Measurements from ENCODE around the gene REPIN1. TPM values are rescaled to one million over a fixed set of nuclear protein-coding genes. Genes with fewer than 3 reads are reported as not detected.

REPIN1 gene
- total and polyA plus RNA-seq, 10 donors: 47.9 to 126 (median 111) TPM

DNA sequence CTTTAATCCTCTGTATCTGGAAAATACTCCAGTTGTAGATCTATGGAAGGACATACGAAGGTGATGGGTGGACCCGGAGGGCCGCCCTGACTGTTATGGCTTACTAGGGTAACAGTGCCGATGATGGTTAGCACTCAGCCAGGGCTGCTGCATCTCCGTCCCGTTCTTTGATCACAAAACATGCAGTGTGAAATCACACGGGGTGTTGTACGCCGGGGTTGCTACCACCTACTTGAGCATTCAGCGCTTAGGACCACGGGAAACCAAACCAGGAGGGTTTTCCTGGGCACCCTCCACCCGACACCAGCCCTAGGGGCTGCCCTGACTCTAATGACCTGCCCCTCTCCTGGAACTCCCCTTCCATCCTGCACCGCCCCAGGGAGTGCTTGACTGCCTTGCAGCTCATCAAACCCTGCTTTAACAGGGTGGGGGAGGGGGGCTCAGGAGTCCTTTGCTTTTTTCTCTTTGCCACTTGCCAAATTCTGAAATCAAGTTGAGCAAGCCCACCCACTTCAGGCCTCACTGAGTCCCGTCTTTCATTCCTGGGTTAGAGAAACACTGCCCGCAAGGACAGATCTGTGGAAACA lies 30.9 kb downstream of the REPIN1 start:
- peaks cover 0 to 43% (median 20%) of the 10 kb centered on the region in 6 donors for H3K36me3 ChIP-seq
- no peaks in the 10 kb centered on the region for H3K27me3 ChIP-seq (replicated peaks in 1 of 7)
- no peak overlapping the region for H3K27ac ChIP-seq
- DNase-seq: no peak
- no peaks in the 10 kb centered on the region for H3K9me3 ChIP-seq
- intact Hi-C loops (cut with DNase I; ENCODE audit: low total_unique reads): no loop called here
- 83 to 89% (median 87%) methylated on average over 15 of the region's 15 CpGs for WGBS, 5 donors
- H3K4me1 ChIP-seq: peaks cover 7 to 26% (median 16%) of the 10 kb centered on the region in 6 donors
- no peak overlapping the region for H3K4me3 ChIP-seq
- TF ChIP-seq POLR2AphosphoS5 (IDR thresholded peaks at IDR 0.05) (no peak), POLR2A (IDR thresholded peaks at IDR 0.05) (no peak)
- TF ChIP-seq, protein P1, sequence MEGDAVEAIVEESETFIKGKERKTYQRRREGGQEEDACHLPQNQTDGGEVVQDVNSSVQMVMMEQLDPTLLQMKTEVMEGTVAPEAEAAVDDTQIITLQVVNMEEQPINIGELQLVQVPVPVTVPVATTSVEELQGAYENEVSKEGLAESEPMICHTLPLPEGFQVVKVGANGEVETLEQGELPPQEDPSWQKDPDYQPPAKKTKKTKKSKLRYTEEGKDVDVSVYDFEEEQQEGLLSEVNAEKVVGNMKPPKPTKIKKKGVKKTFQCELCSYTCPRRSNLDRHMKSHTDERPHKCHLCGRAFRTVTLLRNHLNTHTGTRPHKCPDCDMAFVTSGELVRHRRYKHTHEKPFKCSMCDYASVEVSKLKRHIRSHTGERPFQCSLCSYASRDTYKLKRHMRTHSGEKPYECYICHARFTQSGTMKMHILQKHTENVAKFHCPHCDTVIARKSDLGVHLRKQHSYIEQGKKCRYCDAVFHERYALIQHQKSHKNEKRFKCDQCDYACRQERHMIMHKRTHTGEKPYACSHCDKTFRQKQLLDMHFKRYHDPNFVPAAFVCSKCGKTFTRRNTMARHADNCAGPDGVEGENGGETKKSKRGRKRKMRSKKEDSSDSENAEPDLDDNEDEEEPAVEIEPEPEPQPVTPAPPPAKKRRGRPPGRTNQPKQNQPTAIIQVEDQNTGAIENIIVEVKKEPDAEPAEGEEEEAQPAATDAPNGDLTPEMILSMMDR (IDR thresholded peaks at IDR 0.05 in 8 of 11, conservative IDR thresholded peaks at IDR 0.05 in 3 of 11): no peak

DNA sequence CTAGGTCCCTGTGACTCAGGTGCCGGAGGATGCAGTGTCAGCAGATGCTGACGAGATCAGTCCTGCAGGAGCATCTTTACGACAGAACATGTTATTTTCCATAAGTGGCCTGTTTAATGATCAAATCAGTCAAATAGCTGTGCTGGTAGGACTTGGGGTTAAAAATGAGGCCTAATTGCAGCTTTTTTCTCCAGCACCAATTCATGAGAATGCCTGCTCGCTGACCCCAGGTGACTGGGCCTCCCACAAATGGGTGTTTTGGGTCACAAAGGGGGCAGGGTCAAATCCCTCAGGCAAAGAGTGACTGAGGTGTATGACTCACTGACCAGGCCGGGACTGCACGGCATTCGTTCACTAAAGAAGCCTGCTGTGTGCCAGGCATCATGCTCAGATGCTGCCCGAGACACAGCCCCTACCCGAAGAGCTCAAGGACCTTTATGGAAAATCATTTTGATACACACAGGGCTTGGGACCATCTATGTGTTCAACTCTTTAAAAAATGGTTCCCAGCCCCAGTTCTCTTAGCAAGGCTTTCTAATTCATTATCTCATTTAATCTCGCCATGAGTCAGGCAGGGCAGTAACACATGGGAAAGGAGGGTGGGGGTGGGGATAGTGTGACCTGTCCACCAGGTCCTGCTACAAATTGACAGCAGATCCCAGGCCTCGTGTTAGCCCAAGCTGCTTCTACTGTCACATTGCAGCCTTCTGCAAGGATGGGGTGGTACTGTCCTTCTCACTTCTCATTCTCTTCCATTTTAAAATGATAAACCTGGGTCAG lies 31.6 kb downstream of the REPIN1 start:
- TF ChIP-seq, protein P1 (IDR thresholded peaks at IDR 0.05 in 8 of 11, conservative IDR thresholded peaks at IDR 0.05 in 3 of 11): no peak
- TF ChIP-seq POLR2A (IDR thresholded peaks at IDR 0.05) (no peak), POLR2AphosphoS5 (IDR thresholded peaks at IDR 0.05) (no peak)
- Histone ChIP-seq H3K36me3 (peaks cover 0 to 43% (median 20%) of the 10 kb centered on the region in 6 donors), H3K27ac (no peak overlapping the region), H3K27me3 (replicated peaks in 1 of 7) (no peaks in the 10 kb centered on the region), H3K9me3 (no peaks in the 10 kb centered on the region), H3K4me3 (no peak overlapping the region), H3K4me1 (peaks cover 7 to 32% (median 20%) of the 10 kb centered on the region in 6 donors)
- intact Hi-C loops (cut with DNase I; ENCODE audit: low total_unique reads): no loop called here
- 71 to 83% (median 76%) methylated on average over 11 of the region's 11 CpGs for WGBS, 5 donors
- no peak for DNase-seq

- Histone ChIP-seq H3K27me3 (replicated peaks in 1 of 7) (no peaks in the 10 kb centered on the region), H3K4me3 (no peak overlapping the region), H3K9me3 (no peaks in the 10 kb centered on the region), H3K4me1 (peaks cover 9 to 38% (median 24%) of the 10 kb centered on the region in 6 donors), H3K27ac (no peak overlapping the region), H3K36me3 (peaks cover 0 to 37% (median 20%) of the 10 kb centered on the region in 6 donors)
- DNase-seq: no peak
- TF ChIP-seq POLR2AphosphoS5 (IDR thresholded peaks at IDR 0.05) (no peak), POLR2A (IDR thresholded peaks at IDR 0.05) (no peak)
- TF ChIP-seq, protein P1 (IDR thresholded peaks at IDR 0.05 in 8 of 11, conservative IDR thresholded peaks at IDR 0.05 in 3 of 11): no peak
- WGBS, 5 donors: 81 to 88% (median 83%) methylated on average over 15 of the region's 15 CpGs
- intact Hi-C loops (cut with DNase I; ENCODE audit: low total_unique reads): no loop called here
Measured at GRCh38 chr7:150400788-150401423, 32.3 kb downstream of the REPIN1 start.

GRCh38 chr7:150401424-150401790 lies 32.8 kb downstream of the REPIN1 start:
- Histone ChIP-seq H3K4me1 (peaks cover 14 to 43% (median 29%) of the 10 kb centered on the region in 6 donors), H3K27ac (no peak overlapping the region), H3K9me3 (no peaks in the 10 kb centered on the region), H3K27me3 (replicated peaks in 1 of 7) (no peaks in the 10 kb centered on the region), H3K36me3 (peaks cover 0 to 32% (median 19%) of the 10 kb centered on the region in 6 donors), H3K4me3 (no peak overlapping the region)
- TF ChIP-seq POLR2AphosphoS5 (IDR thresholded peaks at IDR 0.05) (no peak), POLR2A (IDR thresholded peaks at IDR 0.05) (no peak)
- TF ChIP-seq, protein P1 (IDR thresholded peaks at IDR 0.05 in 8 of 11, conservative IDR thresholded peaks at IDR 0.05 in 3 of 11): no peak
- no peak for DNase-seq
- intact Hi-C loops (cut with DNase I; ENCODE audit: low total_unique reads): no loop called here
- whole genome bisulfite sequencing, 5 donors: 89 to 97% (median 95%) methylated on average over 1 of the region's 1 CpG

All from spleen (tissue), 11 donors.